HG03571 (cell line): Measurements from ENCODE around the gene TNIK.

Experiments used
- ATAC-seq: cut with Tn5 transposase; IDR thresholded peaks from one replicate; pipeline ENCODE4 v1.9.1; 2021; ENCODE audit not compliant: unreplicated experiment

TNIK gene

GRCh38 chr3:171200750-171201088, 259.5 kb downstream of the TNIK start:
- ATAC-seq: no peak

- no peak for ATAC-seq
Measured at GRCh38 chr3:171200052-171200749, 260.0 kb downstream of the TNIK start.

GRCh38 chr3:171199473-171199829, 260.8 kb downstream of the TNIK start:
- no peak for ATAC-seq

GRCh38 chr3:171198781-171199472, 261.3 kb downstream of the TNIK start:
- ATAC-seq: no peak

- no peak for ATAC-seq
Measured at GRCh38 chr3:171195686-171196085, 264.5 kb downstream of the TNIK start.

- ATAC-seq: no peak
Measured at GRCh38 chr3:171194965-171195364, 265.2 kb downstream of the TNIK start.

- no peak for ATAC-seq
Measured at GRCh38 chr3:171193693-171194092, 266.5 kb downstream of the TNIK start.

GRCh38 chr3:171192176-171192854, 267.9 kb downstream of the TNIK start:
- no peak for ATAC-seq

- no peak for ATAC-seq
Measured at GRCh38 chr3:171190668-171191067, 269.5 kb downstream of the TNIK start.

GRCh38 chr3:171189394-171190080, 270.7 kb downstream of the TNIK start:
- no peak for ATAC-seq

GRCh38 chr3:171187706-171188290, 272.4 kb downstream of the TNIK start:
- ATAC-seq: peak; percentile 54

GRCh38 chr3:171186817-171187500, 273.2 kb downstream of the TNIK start:
- ATAC-seq: no peak

- no peak for ATAC-seq
Measured at GRCh38 chr3:171186383-171186782, 273.8 kb downstream of the TNIK start.

GRCh38 chr3:171185959-171186358, 274.2 kb downstream of the TNIK start:
- ATAC-seq: no peak

- ATAC-seq: peak; percentile 59
Measured at GRCh38 chr3:171184372-171184771, 275.8 kb downstream of the TNIK start.

GRCh38 chr3:171183042-171183441, 277.2 kb downstream of the TNIK start:
- ATAC-seq: no peak

GRCh38 chr3:171181907-171182690, 278.1 kb downstream of the TNIK start:
- no peak for ATAC-seq

GRCh38 chr3:171178714-171179113, 281.5 kb downstream of the TNIK start:
- no peak for ATAC-seq

GRCh38 chr3:171177553-171177952, 282.7 kb downstream of the TNIK start:
- ATAC-seq: no peak

GRCh38 chr3:171177056-171177455, 283.1 kb downstream of the TNIK start:
- ATAC-seq: no peak
